Spleen (tissue), 11 donors: ENCODE results near the gene SLCO2B1. TPM values are rescaled to one million over a fixed set of nuclear protein-coding genes. Genes with fewer than 3 reads are reported as not detected.

Experiments
- DNase-seq: peaks from one replicate; pipeline ENCODE4 v3.0.0-alpha.2; 2020
- H3K27ac ChIP-seq, 8 donors: fragments of 200-600 bp; sonication (generic) in 7 of 8; 1 replicate in 4 of 8; 2 replicates in 4 of 8; pipeline versions ENCODE4 v1.5.0 to v1.8.0; 2016 to 2021; ENCODE audit warnings: inconsistent platforms in 4 of 8, mild to moderate bottlenecking in 4 of 8, moderate library complexity in 1 of 8
- H3K27me3 ChIP-seq, 7 donors: fragments of 200-600 bp; sonication (generic) in 6 of 7; replicated peaks in 1 of 7; 1 replicate in 4 of 7; 2 replicates in 3 of 7; pipeline versions ENCODE4 v1.5.0 to v1.8.0; 2016 to 2021; ENCODE audit warnings: inconsistent platforms in 3 of 7, mild to moderate bottlenecking in 1 of 7
- H3K36me3 ChIP-seq, 6 donors: fragments of 200-600 bp; sonication (generic) in 5 of 6; 1 replicate in 4 of 6; 2 replicates in 2 of 6; pipeline versions ENCODE4 v1.5.0 to v1.8.0; 2016 to 2021; ENCODE audit warnings: inconsistent platforms in 2 of 6
- H3K4me1 ChIP-seq, 6 donors: fragments of 200-600 bp; sonication (generic) in 5 of 6; 1 replicate in 3 of 6; 2 replicates in 3 of 6; pipeline versions ENCODE4 v1.5.0 to v1.8.0; 2016 to 2021; ENCODE audit warnings: inconsistent platforms in 3 of 6
- H3K4me3 ChIP-seq, 8 donors: fragments of 200-600 bp; sonication (generic) in 7 of 8; 1 replicate in 4 of 8; 2 replicates in 4 of 8; pipeline versions ENCODE4 v1.5.0 to v1.8.0; 2016 to 2021; ENCODE audit warnings: inconsistent platforms in 4 of 8, mild to moderate bottlenecking in 4 of 8, moderate library complexity in 2 of 8
- H3K9me3 ChIP-seq, 8 donors: fragments of 200-600 bp; sonication (generic) in 7 of 8; 1 replicate in 4 of 8; 2 replicates in 4 of 8; pipeline versions ENCODE4 v1.5.0 to v1.8.0; 2016 to 2021; ENCODE audit warnings: inconsistent platforms in 4 of 8
- CTCF ChIP-seq, 11 experiments: fragments of 200-600 bp in 7 of 11; fragments of 450-650 bp in 4 of 11; sonication (generic) in 4 of 11; IDR thresholded peaks in 8 of 11; conservative IDR thresholded peaks in 3 of 11; 1 replicate in 7 of 11; 2 replicates in 4 of 11; pipeline versions ENCODE4 v1.4.0 to v1.8.0; 2016 to 2021; ENCODE audit warnings: antibody characterized with exemption in 11 of 11, inconsistent platforms in 4 of 11, mild to moderate bottlenecking in 1 of 11
- POLR2A ChIP-seq, 3 donors: fragments of 450-650 bp; IDR thresholded peaks; one replicate each; pipeline ENCODE4 v1.5.1; 2017; ENCODE audit warnings: antibody characterized with exemption in 3 of 3, mild to moderate bottlenecking in 1 of 3
- POLR2AphosphoS5 ChIP-seq, 3 donors: sonication (generic); formaldehyde crosslinking; IDR thresholded peaks; one replicate each; pipeline ENCODE4 v1.5.1; 2017; ENCODE audit warnings: antibody characterized with exemption in 3 of 3
- WGBS, 5 donors: extraction: QIAGEN DNeasy Blood & Tissue Kit in 3 of 5; methylation state at CpG; one replicate each; pipeline versions ENCODE4 v1.1.5 to v1.1.7; 2013 to 2018; 5-methylcytosine and 5-hydroxymethylcytosine counted together
- intact Hi-C: fragments of 100-400 bp; cut with DNase I; formaldehyde crosslinking; loops from one replicate; pipeline ENCODE4 v1.15.0; 2023; ENCODE audit warnings: low total_unique reads
- polyA plus RNA-seq, 3 donors: library from polyadenylated mRNA; stranded (reverse); fragments of 200-250 nt; gene quantifications; one replicate each; pipeline ENCODE4 v1.2.1, GENCODE V29; 2013
- total RNA-seq, 7 donors: library from RNA; depleted of rRNA in 3 of 7; stranded (reverse); fragments of >200 nt in 3 of 7; fragmentation: NEBNext Ultra II Directional in 4 of 7; extraction: Animal tissue kit (Norgen Biotek cat#: 25700) in 4 of 7; gene quantifications; one replicate each; pipeline versions ENCODE4 v1.1.0 to v1.2.1, GENCODE V29; 2016 to 2021
- donor health status: healthy with polysubstance abuse.
- donor health status: DM: no; HTN: no; CAD: no; lungs with moderate emphysema.
- donor health status: DM: no; HTN: no; CAD: no.
- donor health status: Bipolar disorder and iron deficiency.
- donor health status: healthy.
- donor health status: DM: no; HTN: no; CAD: no.
- donor health status: DM: yes; HTN: yes; CAD: no.

The SLCO2B1 gene
- total and polyA plus RNA-seq, 10 donors: 10.2 to 307 (median 132) TPM

- no peaks in the 10 kb centered on the region for H3K9me3 ChIP-seq
- H3K4me3 ChIP-seq: no peak overlapping the region
- WGBS, 5 donors: 28 to 33% (median 30%) methylated on average over 7 to 9 of the region's 9 CpGs
- peak; percentile 92 for DNase-seq
- peaks cover 0 to 8% (median 0%) of the 10 kb centered on the region in 6 donors for H3K4me1 ChIP-seq
- peaks cover 0 to 18% (median 0%) of the 10 kb centered on the region in 6 donors for H3K36me3 ChIP-seq
- H3K27ac ChIP-seq: peak overlapping the region in 1 of 8 donors; percentile 24
- TF ChIP-seq CTCF (IDR thresholded peaks at IDR 0.05 in 8 of 11, conservative IDR thresholded peaks at IDR 0.05 in 3 of 11) (peak; percentile 46 to 91 (median 84)), POLR2AphosphoS5 (IDR thresholded peaks at IDR 0.05) (peak; percentile 29 to 40 (median 30)), POLR2A (IDR thresholded peaks at IDR 0.05) (no peak)
- H3K27me3 ChIP-seq: peaks cover 0 to 17% (median 0%) of the 10 kb centered on the region in 7 donors
- intact Hi-C loops: loop anchor here (5.0 kb wide), 1 partner anchor 63 kb away; no protein-coding TSS in a partner anchor
Measured at GRCh38 chr11:75204685-75205563, 54.0 kb downstream of the SLCO2B1 start.

- WGBS, 5 donors: 78 to 88% (median 85%) methylated on average over 5 of the region's 5 CpGs
- DNase-seq: no peak
- no peaks in the 10 kb centered on the region for H3K9me3 ChIP-seq
- no peak for TF ChIP-seq POLR2AphosphoS5 (IDR thresholded peaks at IDR 0.05)
- TF ChIP-seq CTCF (IDR thresholded peaks at IDR 0.05 in 8 of 11, conservative IDR thresholded peaks at IDR 0.05 in 3 of 11): no peak
- no peak for TF ChIP-seq POLR2A (IDR thresholded peaks at IDR 0.05)
- no peak overlapping the region for H3K4me3 ChIP-seq
- peaks cover 0 to 8% (median 0%) of the 10 kb centered on the region in 6 donors for H3K4me1 ChIP-seq
- intact Hi-C loops: loop anchor here (5.0 kb wide), 1 partner anchor 63 kb away; no protein-coding TSS in a partner anchor
- H3K36me3 ChIP-seq: peaks cover 0 to 12% (median 0%) of the 10 kb centered on the region in 6 donors
- H3K27ac ChIP-seq: no peak overlapping the region
- peaks cover 0 to 17% (median 0%) of the 10 kb centered on the region in 7 donors for H3K27me3 ChIP-seq
Measured at GRCh38 chr11:75205564-75206020, 54.7 kb downstream of the SLCO2B1 start.

- TF ChIP-seq POLR2AphosphoS5 (IDR thresholded peaks at IDR 0.05) (no peak), CTCF (IDR thresholded peaks at IDR 0.05 in 8 of 11, conservative IDR thresholded peaks at IDR 0.05 in 3 of 11) (no peak), POLR2A (IDR thresholded peaks at IDR 0.05) (no peak)
- Histone ChIP-seq H3K36me3 (no peaks in the 10 kb centered on the region), H3K27me3 (peaks cover 0 to 29% (median 0%) of the 10 kb centered on the region in 7 donors), H3K4me3 (no peak overlapping the region), H3K9me3 (no peaks in the 10 kb centered on the region), H3K27ac (no peak overlapping the region), H3K4me1 (peaks cover 0 to 8% (median 0%) of the 10 kb centered on the region in 6 donors)
- 14 to 30% (median 22%) methylated on average over 2 of the region's 2 CpGs for WGBS, 5 donors
- DNase-seq: no peak
- intact Hi-C loops: loop anchor here (5.0 kb wide), 1 partner anchor 66 kb away; no protein-coding TSS in a partner anchor
Measured at GRCh38 chr11:75208446-75208845, 57.5 kb downstream of the SLCO2B1 start.

- intact Hi-C loops: no loop called here
- Histone ChIP-seq H3K9me3 (no peaks in the 10 kb centered on the region), H3K27me3 (peaks cover 0 to 52% (median 0%) of the 10 kb centered on the region in 7 donors), H3K36me3 (no peaks in the 10 kb centered on the region), H3K4me3 (no peak overlapping the region), H3K4me1 (peaks cover 0 to 8% (median 0%) of the 10 kb centered on the region in 6 donors), H3K27ac (no peak overlapping the region)
- WGBS, 5 donors: 85 to 86% (median 86%) methylated on average over 5 of the region's 5 CpGs
- TF ChIP-seq POLR2AphosphoS5 (IDR thresholded peaks at IDR 0.05) (no peak), CTCF (IDR thresholded peaks at IDR 0.05 in 8 of 11, conservative IDR thresholded peaks at IDR 0.05 in 3 of 11) (no peak), POLR2A (IDR thresholded peaks at IDR 0.05) (no peak)
- no peak for DNase-seq
Measured at GRCh38 chr11:75212411-75212810, 61.5 kb downstream of the SLCO2B1 start.
